ENCODE results near the gene FAXDC2. TPM values are rescaled to one million over a fixed set of nuclear protein-coding genes. Genes with fewer than 3 reads are reported as not detected.

Gene FAXDC2
- total and polyA plus RNA-seq, 9 of the 15 experiments (the other 6 are each of a cell fraction or from before 2014, with no cell fraction given), result 2.4 to 30.0 (median 9.9) TPM

DNA sequence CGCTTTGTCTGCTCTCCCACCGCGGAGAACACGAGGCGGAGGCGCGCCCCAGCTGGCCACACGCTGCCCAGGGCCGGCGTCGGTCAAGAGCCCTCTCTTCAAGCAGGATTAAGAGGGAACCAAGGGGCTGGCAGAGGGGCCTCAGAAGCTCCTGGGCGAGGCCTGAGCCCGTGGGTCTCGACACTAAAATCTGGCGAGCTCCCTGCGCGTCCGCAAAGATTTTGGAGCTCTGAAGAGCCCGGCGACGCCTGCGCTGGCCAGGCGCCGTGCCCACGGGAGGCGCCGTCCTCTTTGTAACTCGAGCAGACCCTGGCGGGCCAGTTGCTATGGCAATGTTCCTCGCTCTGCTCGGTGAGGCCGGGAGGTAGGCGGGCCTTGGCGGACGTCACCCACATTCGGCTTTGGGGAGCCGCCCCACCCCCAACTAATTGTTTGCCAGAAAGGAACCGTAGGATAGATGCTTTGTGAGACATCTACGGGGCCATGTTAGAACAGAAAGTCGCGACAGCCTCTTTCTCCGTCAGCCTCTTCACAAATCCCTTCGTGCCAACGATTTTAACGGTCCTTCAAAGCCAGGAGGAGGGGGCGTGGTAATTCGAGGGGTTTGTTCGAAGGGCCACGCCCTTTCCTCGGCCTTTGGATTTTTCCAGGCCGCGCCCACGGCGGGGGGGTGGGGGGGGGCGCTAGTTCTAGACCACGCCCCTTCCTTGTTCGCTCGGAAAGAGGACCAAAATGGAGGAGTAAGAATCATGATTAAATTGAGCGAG, 7.3 kb upstream of the FAXDC2 start (continued):
- no peak for TF ChIP-seq NR4A1 (CRISPR knock-in tag; IDR thresholded peaks at IDR 0.05)
- peak; percentile 37; the same call in 1 of the 2 replicates for TF ChIP-seq NR4A1 (tag; IDR thresholded peaks at IDR 0.05)
- TF ChIP-seq ZBTB7A (IDR thresholded peaks at IDR 0.05; ENCODE audit: borderline replicate concordance, control insufficient read depth, low read depth, low read length), result peak; percentile 41; the same call in 1 of the 2 replicates
- TF ChIP-seq KAT7 (CRISPR knock-in tag; IDR thresholded peaks at IDR 0.05; ENCODE audit: borderline replicate concordance), result 0 out of 2 replicates have a peak, but pooled peaks have one; percentile 2
- TF ChIP-seq, protein P1, sequence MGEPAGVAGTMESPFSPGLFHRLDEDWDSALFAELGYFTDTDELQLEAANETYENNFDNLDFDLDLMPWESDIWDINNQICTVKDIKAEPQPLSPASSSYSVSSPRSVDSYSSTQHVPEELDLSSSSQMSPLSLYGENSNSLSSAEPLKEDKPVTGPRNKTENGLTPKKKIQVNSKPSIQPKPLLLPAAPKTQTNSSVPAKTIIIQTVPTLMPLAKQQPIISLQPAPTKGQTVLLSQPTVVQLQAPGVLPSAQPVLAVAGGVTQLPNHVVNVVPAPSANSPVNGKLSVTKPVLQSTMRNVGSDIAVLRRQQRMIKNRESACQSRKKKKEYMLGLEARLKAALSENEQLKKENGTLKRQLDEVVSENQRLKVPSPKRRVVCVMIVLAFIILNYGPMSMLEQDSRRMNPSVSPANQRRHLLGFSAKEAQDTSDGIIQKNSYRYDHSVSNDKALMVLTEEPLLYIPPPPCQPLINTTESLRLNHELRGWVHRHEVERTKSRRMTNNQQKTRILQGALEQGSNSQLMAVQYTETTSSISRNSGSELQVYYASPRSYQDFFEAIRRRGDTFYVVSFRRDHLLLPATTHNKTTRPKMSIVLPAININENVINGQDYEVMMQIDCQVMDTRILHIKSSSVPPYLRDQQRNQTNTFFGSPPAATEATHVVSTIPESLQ (CRISPR knock-in tag; IDR thresholded peaks at IDR 0.05), result no peak
- TF ChIP-seq CBX3 (IDR thresholded peaks at IDR 0.05; ENCODE audit: borderline replicate concordance in 1 of 2, low read length in 2 of 2), result no peak; a peak in 1 of 3 replicates
- TF ChIP-seq KLF6 (CRISPR knock-in tag; IDR thresholded peaks at IDR 0.05; ENCODE audit: borderline replicate concordance), result peak; percentile 24; the same call in 1 of the 2 replicates
- TF ChIP-seq SMAD4 (CRISPR knock-in tag; conservative IDR thresholded peaks at IDR 0.05), result peak; percentile 77
- no peak for TF ChIP-seq ZNF695 (CRISPR knock-in tag; IDR thresholded peaks at IDR 0.05)
- TF ChIP-seq, protein P2, sequence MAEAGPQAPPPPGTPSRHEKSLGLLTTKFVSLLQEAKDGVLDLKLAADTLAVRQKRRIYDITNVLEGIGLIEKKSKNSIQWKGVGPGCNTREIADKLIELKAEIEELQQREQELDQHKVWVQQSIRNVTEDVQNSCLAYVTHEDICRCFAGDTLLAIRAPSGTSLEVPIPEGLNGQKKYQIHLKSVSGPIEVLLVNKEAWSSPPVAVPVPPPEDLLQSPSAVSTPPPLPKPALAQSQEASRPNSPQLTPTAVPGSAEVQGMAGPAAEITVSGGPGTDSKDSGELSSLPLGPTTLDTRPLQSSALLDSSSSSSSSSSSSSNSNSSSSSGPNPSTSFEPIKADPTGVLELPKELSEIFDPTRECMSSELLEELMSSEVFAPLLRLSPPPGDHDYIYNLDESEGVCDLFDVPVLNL (CRISPR knock-in tag; IDR thresholded peaks at IDR 0.05; ENCODE audit: low read depth), result peak; percentile 62; the same call in 1 of the 2 replicates
- TF ChIP-seq BCOR (IDR thresholded peaks at IDR 0.05), result peak; percentile 21; the same call in 1 of the 2 replicates
- TF ChIP-seq, protein P3, sequence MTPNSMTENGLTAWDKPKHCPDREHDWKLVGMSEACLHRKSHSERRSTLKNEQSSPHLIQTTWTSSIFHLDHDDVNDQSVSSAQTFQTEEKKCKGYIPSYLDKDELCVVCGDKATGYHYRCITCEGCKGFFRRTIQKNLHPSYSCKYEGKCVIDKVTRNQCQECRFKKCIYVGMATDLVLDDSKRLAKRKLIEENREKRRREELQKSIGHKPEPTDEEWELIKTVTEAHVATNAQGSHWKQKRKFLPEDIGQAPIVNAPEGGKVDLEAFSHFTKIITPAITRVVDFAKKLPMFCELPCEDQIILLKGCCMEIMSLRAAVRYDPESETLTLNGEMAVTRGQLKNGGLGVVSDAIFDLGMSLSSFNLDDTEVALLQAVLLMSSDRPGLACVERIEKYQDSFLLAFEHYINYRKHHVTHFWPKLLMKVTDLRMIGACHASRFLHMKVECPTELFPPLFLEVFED (CRISPR knock-in tag; conservative IDR thresholded peaks at IDR 0.05), result no peak
- TF ChIP-seq, protein P4, sequence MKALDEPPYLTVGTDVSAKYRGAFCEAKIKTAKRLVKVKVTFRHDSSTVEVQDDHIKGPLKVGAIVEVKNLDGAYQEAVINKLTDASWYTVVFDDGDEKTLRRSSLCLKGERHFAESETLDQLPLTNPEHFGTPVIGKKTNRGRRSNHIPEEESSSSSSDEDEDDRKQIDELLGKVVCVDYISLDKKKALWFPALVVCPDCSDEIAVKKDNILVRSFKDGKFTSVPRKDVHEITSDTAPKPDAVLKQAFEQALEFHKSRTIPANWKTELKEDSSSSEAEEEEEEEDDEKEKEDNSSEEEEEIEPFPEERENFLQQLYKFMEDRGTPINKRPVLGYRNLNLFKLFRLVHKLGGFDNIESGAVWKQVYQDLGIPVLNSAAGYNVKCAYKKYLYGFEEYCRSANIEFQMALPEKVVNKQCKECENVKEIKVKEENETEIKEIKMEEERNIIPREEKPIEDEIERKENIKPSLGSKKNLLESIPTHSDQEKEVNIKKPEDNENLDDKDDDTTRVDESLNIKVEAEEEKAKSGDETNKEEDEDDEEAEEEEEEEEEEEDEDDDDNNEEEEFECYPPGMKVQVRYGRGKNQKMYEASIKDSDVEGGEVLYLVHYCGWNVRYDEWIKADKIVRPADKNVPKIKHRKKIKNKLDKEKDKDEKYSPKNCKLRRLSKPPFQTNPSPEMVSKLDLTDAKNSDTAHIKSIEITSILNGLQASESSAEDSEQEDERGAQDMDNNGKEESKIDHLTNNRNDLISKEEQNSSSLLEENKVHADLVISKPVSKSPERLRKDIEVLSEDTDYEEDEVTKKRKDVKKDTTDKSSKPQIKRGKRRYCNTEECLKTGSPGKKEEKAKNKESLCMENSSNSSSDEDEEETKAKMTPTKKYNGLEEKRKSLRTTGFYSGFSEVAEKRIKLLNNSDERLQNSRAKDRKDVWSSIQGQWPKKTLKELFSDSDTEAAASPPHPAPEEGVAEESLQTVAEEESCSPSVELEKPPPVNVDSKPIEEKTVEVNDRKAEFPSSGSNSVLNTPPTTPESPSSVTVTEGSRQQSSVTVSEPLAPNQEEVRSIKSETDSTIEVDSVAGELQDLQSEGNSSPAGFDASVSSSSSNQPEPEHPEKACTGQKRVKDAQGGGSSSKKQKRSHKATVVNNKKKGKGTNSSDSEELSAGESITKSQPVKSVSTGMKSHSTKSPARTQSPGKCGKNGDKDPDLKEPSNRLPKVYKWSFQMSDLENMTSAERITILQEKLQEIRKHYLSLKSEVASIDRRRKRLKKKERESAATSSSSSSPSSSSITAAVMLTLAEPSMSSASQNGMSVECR (CRISPR knock-in tag; IDR thresholded peaks at IDR 0.05), result peak; percentile 35; the same call in 1 of the 2 replicates
- TF ChIP-seq MTA1 (IDR thresholded peaks at IDR 0.05; ENCODE audit: borderline replicate concordance), result no peak
- peak; percentile 57 for TF ChIP-seq ZFX (CRISPR knock-in tag; IDR thresholded peaks at IDR 0.05)
- peak; percentile 80; the same call in 1 of the 2 replicates for TF ChIP-seq ZNF175 (CRISPR knock-in tag; IDR thresholded peaks at IDR 0.05; ENCODE audit: low read depth)
- TF ChIP-seq CXXC5 (CRISPR knock-in tag; IDR thresholded peaks at IDR 0.05), result peak; percentile 74
- no peak for TF ChIP-seq C11orf30 (IDR thresholded peaks at IDR 0.05; ENCODE audit: low read depth)
- no peak for TF ChIP-seq PRMT5 (CRISPR knock-in tag; IDR thresholded peaks at IDR 0.05)

Data from K562 (cell line).